GM21723 (cell line): ENCODE results near the gene BPHL.
"Not testable (repeated sequence)": the region's sequence is repeated elsewhere in the genome, so short reads cannot be mapped to it uniquely, and the experiment has no call there.

Experiments used
- ATAC-seq: cut with Tn5 transposase; IDR thresholded peaks from one replicate; pipeline ENCODE4 v1.9.1; 2021; ENCODE audit warnings: mild to moderate bottlenecking, moderate library complexity; ENCODE audit not compliant: unreplicated experiment

Gene BPHL

GRCh38 chr6:3176562-3177355 is 58.2 kb downstream of the BPHL start:
- no peak for ATAC-seq

- not testable (repeated sequence) for ATAC-seq
Observed at GRCh38 chr6:3178666-3179065, 60.2 kb downstream of the BPHL start.

- not testable (repeated sequence) for ATAC-seq
Observed at GRCh38 chr6:3179945-3180344, 61.4 kb downstream of the BPHL start.

- no peak for ATAC-seq
Observed at GRCh38 chr6:3181105-3181504, 62.6 kb downstream of the BPHL start.

GRCh38 chr6:3183066-3183465 is 64.6 kb downstream of the BPHL start:
- no peak for ATAC-seq

GRCh38 chr6:3186974-3187382 is 68.5 kb downstream of the BPHL start:
- no peak for ATAC-seq

- ATAC-seq, result no peak
Observed at GRCh38 chr6:3188262-3188661, 69.8 kb downstream of the BPHL start.

GRCh38 chr6:3189192-3189591 is 70.7 kb downstream of the BPHL start:
- ATAC-seq, result not testable (repeated sequence)

- no peak for ATAC-seq
Observed at GRCh38 chr6:3190056-3190455, 71.5 kb downstream of the BPHL start.

- no peak for ATAC-seq
Observed at GRCh38 chr6:3190779-3191178, 72.3 kb downstream of the BPHL start.

- ATAC-seq, result no peak
Observed at GRCh38 chr6:3193102-3193849, 74.8 kb downstream of the BPHL start.

GRCh38 chr6:3194535-3195419 is 76.3 kb downstream of the BPHL start:
- ATAC-seq, result no peak

GRCh38 chr6:3195420-3195694 is 76.8 kb downstream of the BPHL start:
- ATAC-seq, result no peak

GRCh38 chr6:3195695-3196497 is 77.4 kb downstream of the BPHL start:
- ATAC-seq, result no peak

- ATAC-seq, result no peak
Observed at GRCh38 chr6:3196770-3197169, 78.3 kb downstream of the BPHL start.

GRCh38 chr6:3197734-3198133 is 79.2 kb downstream of the BPHL start:
- not testable (repeated sequence) for ATAC-seq

- no peak for ATAC-seq
Observed at GRCh38 chr6:3199382-3199781, 80.9 kb downstream of the BPHL start.

GRCh38 chr6:3200682-3201081 is 82.2 kb downstream of the BPHL start:
- ATAC-seq, result no peak

GRCh38 chr6:3201388-3201787 is 82.9 kb downstream of the BPHL start:
- no peak for ATAC-seq
